ENCODE results near the gene PET100.

Gene PET100

DNA sequence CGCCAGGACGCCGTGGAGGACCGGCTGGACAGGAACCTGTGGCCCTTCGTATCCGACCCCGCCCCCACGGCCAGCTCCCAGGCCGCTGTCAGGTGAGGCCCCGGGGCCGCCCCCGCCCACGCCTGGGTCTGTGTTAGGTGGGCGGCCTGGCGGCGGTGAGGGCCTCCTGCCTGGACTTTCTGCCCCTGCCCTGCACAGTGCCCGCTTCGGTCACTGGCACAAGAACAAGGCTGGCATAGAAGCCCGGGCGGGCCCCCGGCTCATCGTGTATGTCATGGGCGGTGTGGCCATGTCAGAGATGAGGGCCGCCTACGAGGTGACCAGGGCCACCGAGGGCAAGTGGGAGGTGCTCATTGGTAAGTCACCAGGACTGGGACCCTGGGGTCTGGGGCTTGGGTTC lies 17.6 kb downstream of the PET100 start:
- TF ChIP-seq ZFX (IDR thresholded peaks at IDR 0.05; ENCODE audit: borderline replicate concordance) = no peak
- TF ChIP-seq, protein P1, sequence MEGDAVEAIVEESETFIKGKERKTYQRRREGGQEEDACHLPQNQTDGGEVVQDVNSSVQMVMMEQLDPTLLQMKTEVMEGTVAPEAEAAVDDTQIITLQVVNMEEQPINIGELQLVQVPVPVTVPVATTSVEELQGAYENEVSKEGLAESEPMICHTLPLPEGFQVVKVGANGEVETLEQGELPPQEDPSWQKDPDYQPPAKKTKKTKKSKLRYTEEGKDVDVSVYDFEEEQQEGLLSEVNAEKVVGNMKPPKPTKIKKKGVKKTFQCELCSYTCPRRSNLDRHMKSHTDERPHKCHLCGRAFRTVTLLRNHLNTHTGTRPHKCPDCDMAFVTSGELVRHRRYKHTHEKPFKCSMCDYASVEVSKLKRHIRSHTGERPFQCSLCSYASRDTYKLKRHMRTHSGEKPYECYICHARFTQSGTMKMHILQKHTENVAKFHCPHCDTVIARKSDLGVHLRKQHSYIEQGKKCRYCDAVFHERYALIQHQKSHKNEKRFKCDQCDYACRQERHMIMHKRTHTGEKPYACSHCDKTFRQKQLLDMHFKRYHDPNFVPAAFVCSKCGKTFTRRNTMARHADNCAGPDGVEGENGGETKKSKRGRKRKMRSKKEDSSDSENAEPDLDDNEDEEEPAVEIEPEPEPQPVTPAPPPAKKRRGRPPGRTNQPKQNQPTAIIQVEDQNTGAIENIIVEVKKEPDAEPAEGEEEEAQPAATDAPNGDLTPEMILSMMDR (IDR thresholded peaks at IDR 0.05) = no peak
- no peak overlapping the region for H3K27ac ChIP-seq

DNA sequence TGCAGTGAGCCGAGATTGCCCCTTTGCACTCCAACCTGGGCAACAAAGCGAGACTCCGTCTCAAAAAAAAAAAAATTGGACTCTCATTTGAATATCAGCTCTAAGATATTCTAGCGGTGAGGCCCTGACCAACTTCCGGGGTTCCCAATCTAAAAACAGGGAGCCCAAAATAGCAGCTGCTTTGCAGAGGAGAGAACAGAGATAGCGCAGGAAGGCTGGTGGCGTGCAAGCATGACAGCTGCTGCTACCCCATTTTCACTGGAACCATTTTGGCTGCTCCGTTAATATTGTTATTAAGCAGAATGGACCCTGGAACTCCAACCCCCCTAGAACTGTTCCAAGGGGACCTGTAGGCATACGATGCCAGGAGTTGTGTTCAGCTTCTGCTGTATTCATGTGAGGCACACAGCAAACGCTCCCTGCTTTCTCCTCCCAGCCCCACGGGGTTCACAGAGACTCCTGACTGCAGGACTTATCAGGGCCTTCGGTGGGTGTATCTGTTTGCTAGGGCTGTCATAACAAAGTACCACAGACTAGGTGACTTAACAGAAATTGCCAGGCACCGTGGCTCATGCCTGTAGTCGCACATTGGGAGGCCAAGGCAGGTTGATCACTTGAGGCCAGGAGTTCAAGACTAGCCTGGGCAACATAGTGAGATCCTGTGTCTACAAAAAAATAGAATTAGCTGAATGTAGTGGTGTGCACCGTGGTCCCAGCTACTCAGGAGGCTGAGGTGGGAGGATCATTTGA lies 18.8 kb downstream of the PET100 start:
- TF ChIP-seq, protein P1 (IDR thresholded peaks at IDR 0.05) = no peak
- no peak overlapping the region for H3K27ac ChIP-seq

DNA sequence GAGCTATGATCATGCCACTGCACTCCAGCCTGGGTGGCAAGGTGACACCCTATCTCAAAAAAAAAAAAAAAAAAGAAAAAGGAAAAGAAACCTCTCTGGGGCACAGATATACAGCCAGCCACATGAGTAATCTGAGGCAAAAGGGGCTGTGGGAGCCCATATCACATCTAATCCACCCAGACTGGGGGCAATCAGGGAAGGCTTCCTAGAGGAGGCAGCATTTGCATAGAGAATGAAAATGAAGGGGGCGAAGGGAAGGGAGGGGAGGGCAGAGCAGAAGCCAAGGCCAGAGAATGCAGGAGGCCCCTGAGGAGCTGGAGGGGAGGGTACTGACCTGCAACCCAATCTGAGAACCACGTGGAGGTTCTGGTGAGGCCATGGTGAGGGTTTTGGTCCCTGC lies 20.6 kb downstream of the PET100 start:
- no peak overlapping the region for H3K27ac ChIP-seq
- TF ChIP-seq ZFX (IDR thresholded peaks at IDR 0.05; ENCODE audit: borderline replicate concordance) = no peak
- TF ChIP-seq, protein P1 (IDR thresholded peaks at IDR 0.05) = no peak

DNA sequence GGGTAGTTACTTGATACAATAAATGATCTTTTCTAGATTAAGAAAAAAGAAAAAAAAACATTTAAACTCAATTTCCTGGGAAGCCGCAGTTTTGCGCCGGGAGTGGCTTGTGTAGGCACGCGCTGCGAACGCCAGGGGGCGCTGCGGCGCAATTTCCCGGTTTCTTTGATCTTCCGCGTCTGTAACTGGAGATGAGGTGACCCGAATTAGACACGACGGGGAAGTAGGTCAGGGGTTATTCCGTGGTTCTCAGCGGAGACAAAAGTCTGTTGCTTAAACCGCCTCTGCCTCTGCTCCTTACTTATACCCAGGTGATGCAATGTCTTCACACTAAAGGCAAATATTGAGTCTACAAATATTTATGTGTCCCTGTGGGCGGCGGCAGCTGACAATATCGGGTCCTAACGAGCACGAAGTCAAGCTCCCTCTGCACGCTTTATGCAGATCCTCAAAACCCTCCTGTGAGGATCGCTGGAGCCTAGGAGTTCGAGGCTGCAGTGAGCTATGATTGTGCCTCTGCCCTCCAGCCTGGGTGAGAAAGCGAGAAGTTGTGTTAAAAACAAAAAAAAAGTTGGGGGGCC lies 22.6 kb downstream of the PET100 start:
- TF ChIP-seq, protein P1 (IDR thresholded peaks at IDR 0.05) = peak; percentile 97
- no peak for TF ChIP-seq ZFX (IDR thresholded peaks at IDR 0.05; ENCODE audit: borderline replicate concordance)
- peak overlapping the region; percentile 66 for H3K27ac ChIP-seq

DNA sequence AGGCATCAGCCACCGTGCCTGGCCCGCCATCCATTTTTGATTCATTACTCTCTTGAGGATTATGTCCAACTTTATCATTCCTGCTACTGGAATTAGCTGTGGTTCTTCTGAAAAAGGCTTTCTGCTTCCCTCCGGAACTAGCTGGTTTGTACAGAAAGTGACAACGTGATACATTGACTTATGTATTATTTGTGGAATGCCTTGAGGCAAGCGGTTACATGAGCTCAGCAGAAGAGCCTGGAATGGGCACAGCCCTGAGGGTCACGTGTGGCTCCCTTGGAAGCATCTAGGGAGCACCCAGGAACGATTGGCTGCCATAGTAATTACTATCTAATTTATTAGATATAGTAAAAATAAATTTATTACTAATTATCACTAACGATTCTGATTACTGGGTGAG lies 24.8 kb downstream of the PET100 start:
- no peak overlapping the region for H3K27ac ChIP-seq
- no peak for TF ChIP-seq ZFX (IDR thresholded peaks at IDR 0.05; ENCODE audit: borderline replicate concordance)
- TF ChIP-seq, protein P1 (IDR thresholded peaks at IDR 0.05) = no peak

DNA sequence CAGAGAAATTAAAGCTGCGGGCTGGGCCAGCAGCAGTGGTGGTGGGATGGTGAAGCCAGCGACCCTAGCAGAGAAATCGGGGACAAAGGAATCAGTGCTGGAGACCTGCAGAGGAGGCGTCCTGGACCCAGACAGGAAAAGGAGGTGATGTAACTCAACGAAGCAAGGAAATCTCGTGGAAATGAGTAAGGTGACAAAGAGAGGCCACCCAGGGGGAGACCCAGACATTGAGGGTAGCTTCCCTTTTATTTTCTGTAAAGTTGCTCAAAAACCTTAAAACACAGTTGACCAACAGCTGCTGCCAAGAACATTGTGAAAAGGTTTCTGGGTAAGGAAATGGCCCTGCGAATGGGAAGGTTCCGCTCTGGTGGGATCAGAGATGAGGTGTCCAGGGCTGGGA lies 26.0 kb downstream of the PET100 start:
- no peak overlapping the region for H3K27ac ChIP-seq
- no peak for TF ChIP-seq ZFX (IDR thresholded peaks at IDR 0.05; ENCODE audit: borderline replicate concordance)
- TF ChIP-seq, protein P1 (IDR thresholded peaks at IDR 0.05) = no peak

DNA sequence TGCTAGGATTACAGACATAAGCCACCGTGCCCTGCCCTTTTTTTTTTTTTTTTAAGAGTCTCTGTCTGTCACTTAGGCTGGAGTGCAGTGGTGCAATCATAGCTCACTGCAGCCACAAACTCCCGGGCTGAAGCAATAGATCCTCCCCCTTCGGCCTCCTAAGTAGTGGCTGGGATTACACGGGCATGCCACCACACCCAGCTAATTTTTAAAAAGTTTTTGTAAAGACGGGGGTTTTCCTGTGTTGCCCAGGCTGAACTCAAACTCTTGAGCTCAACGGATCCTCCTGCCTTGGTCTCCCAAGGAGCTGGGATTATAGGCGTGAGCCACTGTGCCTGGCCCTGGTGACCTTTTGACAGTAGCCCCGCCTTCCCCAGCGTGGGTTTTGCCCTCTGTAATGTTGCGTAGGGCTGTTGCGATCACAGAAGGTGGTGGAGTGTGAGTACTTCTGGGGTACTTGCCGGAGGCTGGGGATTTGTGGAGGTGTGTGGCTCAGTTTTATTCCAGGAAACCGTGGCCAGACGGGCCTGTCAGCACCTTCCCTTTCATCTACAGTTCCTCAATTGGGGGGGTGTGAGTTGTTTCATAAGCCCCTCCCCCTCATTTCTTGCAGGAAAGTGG lies 27.6 kb downstream of the PET100 start:
- no peak overlapping the region for H3K27ac ChIP-seq
- TF ChIP-seq ZFX (IDR thresholded peaks at IDR 0.05; ENCODE audit: borderline replicate concordance) = no peak
- TF ChIP-seq, protein P1 (IDR thresholded peaks at IDR 0.05) = no peak
